ENCODE measurements around the gene HNMT.
"Not testable (repeated sequence)": the region's sequence is repeated elsewhere in the genome, so short reads cannot be mapped to it uniquely, and the experiment has no call there.

The HNMT gene

GRCh38 chr2:138042311-138042710 lies 78.0 kb downstream of the HNMT start:
- no peak for DNase-seq

GRCh38 chr2:138043588-138043987 lies 79.3 kb downstream of the HNMT start:
- DNase-seq = not testable (repeated sequence)

- DNase-seq = no peak
Observed at GRCh38 chr2:138058427-138058826, 94.2 kb downstream of the HNMT start.

GRCh38 chr2:138059487-138060300 lies 95.4 kb downstream of the HNMT start:
- no peak for DNase-seq

GRCh38 chr2:138060301-138060635 lies 96.0 kb downstream of the HNMT start:
- DNase-seq = no peak

- no peak for DNase-seq
Observed at GRCh38 chr2:138061961-138062360, 97.7 kb downstream of the HNMT start.

- DNase-seq = no peak
Observed at GRCh38 chr2:138063181-138063580, 98.9 kb downstream of the HNMT start.
